GM12865 (cell line): ENCODE results near the gene INSIG1.

Experiments
- DNase-seq: peaks from one replicate; pipeline ENCODE4 v3.0.0; 2010; ENCODE audit warnings: low read depth
- H3K4me3 ChIP-seq: 2 replicates; pipeline ENCODE4 v1.5.1; 2011; ENCODE audit warnings: mild to moderate bottlenecking, low read depth, low read length, control low read depth
- CTCF ChIP-seq: IDR thresholded peaks from 2 replicates; pipeline ENCODE4 v1.5.1; 2011; ENCODE audit warnings: low read length, control low read depth, low read depth, inconsistent platforms; ENCODE audit not compliant: insufficient read depth; ENCODE audit errors: missing control alignments

INSIG1 gene

GRCh38 chr7:155337946-155338631, 40.4 kb downstream of the INSIG1 start:
- DNase-seq, result no peak
- no peak overlapping the region for H3K4me3 ChIP-seq
- TF ChIP-seq CTCF, result no peak

- TF ChIP-seq CTCF, result no peak
- DNase-seq, result no peak
- no peak overlapping the region for H3K4me3 ChIP-seq
Observed at GRCh38 chr7:155338632-155339320, 41.1 kb downstream of the INSIG1 start.

- no peak for DNase-seq
- TF ChIP-seq CTCF, result no peak
- H3K4me3 ChIP-seq, result no peak overlapping the region
Observed at GRCh38 chr7:155339474-155339873, 41.8 kb downstream of the INSIG1 start.

GRCh38 chr7:155340071-155340531, 42.4 kb downstream of the INSIG1 start:
- H3K4me3 ChIP-seq, result no peak overlapping the region
- TF ChIP-seq CTCF, result no peak
- no peak for DNase-seq

- DNase-seq, result no peak
- H3K4me3 ChIP-seq, result no peak overlapping the region
- no peak for TF ChIP-seq CTCF
Observed at GRCh38 chr7:155340721-155341120, 43.0 kb downstream of the INSIG1 start.

GRCh38 chr7:155341463-155341983, 43.8 kb downstream of the INSIG1 start:
- H3K4me3 ChIP-seq, result no peak overlapping the region
- no peak for DNase-seq
- TF ChIP-seq CTCF, result no peak

- DNase-seq, result no peak
- no peak for TF ChIP-seq CTCF
- no peak overlapping the region for H3K4me3 ChIP-seq
Observed at GRCh38 chr7:155342313-155342712, 44.6 kb downstream of the INSIG1 start.
